Left ventricle myocardium superior (tissue), 1 donor: ENCODE results near the gene ISM1. TPM values are rescaled to one million over a fixed set of nuclear protein-coding genes. Genes with fewer than 3 reads are reported as not detected.

Source experiments
- ATAC-seq: fragments of 200-7000 bp; cut with Tn5 transposase; one replicate; pipeline ENCODE4 v1.9.1; 2020; ENCODE audit warnings: mild to moderate bottlenecking, moderate library complexity
- DNase-seq: peaks from one replicate; pipeline ENCODE4 v3.0.0-alpha.2; 2020
- intact Hi-C: fragments of 100-400 bp; cut with micrococcal nuclease; formaldehyde crosslinking; loops from one replicate; pipeline ENCODE4 v1.11.0; 2022
- total RNA-seq: library from RNA; stranded (reverse); fragmentation: NEBNext Ultra II Directional; extraction: Animal tissue kit (Norgen Biotek cat#: 25700); gene quantifications from one replicate; pipeline ENCODE4 v1.2.1, GENCODE V29; 2021
- donor health status: DM: no; HTN: yes; CAD: no; lungs with severe emphysema.

The ISM1 gene
- total RNA-seq, 1 donor from 2014 or later, result 1.7 TPM

GRCh38 chr20:13325796-13326340 lies 104.8 kb downstream of the ISM1 start:
- no peak for DNase-seq
- ATAC-seq, result no peak
- intact Hi-C loops, result no loop called here

GRCh38 chr20:13331536-13331935 lies 110.5 kb downstream of the ISM1 start:
- DNase-seq (no peak), ATAC-seq (no peak)
- intact Hi-C loops, result no loop called here

GRCh38 chr20:13333036-13333435 lies 112.0 kb downstream of the ISM1 start:
- intact Hi-C loops, result no loop called here
- ATAC-seq (no peak), DNase-seq (no peak)

DNA sequence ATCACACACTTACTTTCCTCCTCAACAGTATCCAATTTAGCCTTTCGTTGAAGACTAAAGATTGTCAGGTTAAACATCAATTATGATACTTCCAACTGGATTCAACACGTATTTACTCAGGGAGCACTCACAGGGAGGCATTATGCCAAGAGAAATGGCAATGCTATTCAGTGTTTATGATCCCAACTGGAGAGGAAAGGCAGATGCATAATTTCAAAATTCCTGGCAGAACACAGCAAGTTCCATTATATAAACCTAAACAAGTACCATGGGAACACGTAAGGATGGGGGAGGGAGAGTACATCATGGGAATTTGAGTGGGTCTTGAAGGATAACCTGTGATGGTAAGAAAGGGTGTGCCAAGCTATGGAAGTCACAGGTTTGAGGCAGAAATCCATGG lies 112.7 kb downstream of the ISM1 start:
- DNase-seq (no peak), ATAC-seq (no peak)
- intact Hi-C loops, result no loop called here

DNA sequence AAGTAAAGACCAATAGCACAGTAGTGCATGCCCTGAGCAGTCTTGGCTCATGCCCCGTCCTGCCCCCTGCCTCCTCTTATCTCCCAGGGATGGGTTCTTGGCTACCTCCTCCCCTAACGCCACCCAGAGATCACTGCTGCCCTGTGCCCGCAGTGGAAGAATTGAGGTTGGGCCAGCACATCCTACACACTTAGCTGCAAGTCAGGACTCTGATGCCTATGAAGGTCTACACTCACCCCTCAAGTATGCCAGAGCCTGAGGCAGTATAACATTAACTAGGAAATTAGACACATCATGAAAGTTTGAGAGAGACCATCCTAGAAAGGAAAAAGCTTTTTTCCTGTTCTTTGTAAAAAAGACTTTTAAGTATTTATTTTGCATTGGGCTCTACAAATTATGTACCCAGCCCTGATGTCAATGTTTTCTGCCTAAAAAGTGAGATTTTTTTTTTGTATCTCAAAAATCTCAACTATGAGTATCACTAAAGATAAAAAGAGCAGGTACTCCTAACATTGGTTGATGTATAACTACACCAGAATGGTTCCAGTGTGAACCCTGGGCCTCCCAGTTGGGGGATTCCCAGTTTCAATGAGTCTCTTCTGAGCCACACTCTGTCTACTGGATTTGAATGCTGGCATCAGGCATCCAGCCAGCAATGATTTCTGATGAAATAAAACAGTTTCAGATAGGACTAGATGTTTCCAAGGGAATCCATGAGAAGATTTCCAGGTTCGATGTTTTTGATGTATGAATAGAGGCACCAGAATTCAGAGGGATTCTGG lies 115.4 kb downstream of the ISM1 start:
- ATAC-seq (no peak), DNase-seq (no peak)
- intact Hi-C loops, result no loop called here

- intact Hi-C loops, result no loop called here
- ATAC-seq (no peak), DNase-seq (no peak)
Measured at GRCh38 chr20:13337090-13337784, 116.2 kb downstream of the ISM1 start.

GRCh38 chr20:13338097-13338661 lies 117.1 kb downstream of the ISM1 start:
- intact Hi-C loops, result no loop called here
- no peak for DNase-seq
- no peak for ATAC-seq

GRCh38 chr20:13338999-13339411 lies 117.9 kb downstream of the ISM1 start:
- intact Hi-C loops, result no loop called here
- ATAC-seq (no peak), DNase-seq (no peak)

GRCh38 chr20:13340088-13340487 lies 119.0 kb downstream of the ISM1 start:
- DNase-seq, result no peak
- ATAC-seq, result no peak
- intact Hi-C loops, result no loop called here

DNA sequence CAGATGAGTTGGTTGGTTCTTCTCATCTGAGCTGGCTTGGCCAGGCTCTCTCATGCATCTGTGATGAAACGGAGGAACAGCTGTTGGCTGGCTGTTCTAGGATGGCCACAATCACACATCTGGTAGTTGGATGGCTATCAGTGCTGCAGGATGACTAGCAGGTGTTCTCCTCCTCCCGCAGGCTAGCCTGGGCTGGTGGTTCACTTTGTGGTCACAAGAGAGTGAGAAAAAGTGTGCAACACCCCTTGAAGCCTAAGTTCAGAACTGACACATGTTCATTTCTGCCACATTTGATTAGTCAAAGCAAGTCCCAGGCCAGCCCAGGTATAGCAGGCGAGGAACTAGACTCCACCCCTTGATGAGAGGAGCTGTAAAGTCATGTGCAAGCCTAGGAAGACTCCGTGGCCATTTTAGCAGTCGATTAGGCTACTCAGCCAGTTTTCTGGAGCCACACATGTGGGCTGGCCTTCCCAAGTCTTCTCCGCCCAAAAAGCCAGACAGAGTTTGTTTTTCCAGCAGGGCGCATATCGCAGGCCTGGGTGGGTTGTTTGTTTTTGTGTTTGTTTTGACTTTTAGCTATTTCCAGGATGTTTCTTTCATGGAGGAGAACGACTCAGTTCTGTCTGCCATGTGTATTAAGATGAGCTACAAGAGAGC lies 120.8 kb downstream of the ISM1 start:
- DNase-seq (no peak), ATAC-seq (no peak)
- intact Hi-C loops, result no loop called here

- ATAC-seq, result no peak
- intact Hi-C loops, result no loop called here
- DNase-seq, result no peak
Measured at GRCh38 chr20:13342469-13343242, 121.6 kb downstream of the ISM1 start.

- no peak for ATAC-seq
- intact Hi-C loops, result no loop called here
- no peak for DNase-seq
Measured at GRCh38 chr20:13344671-13345070, 123.6 kb downstream of the ISM1 start.

- intact Hi-C loops, result no loop called here
- no peak for DNase-seq
- ATAC-seq, result no peak
Measured at GRCh38 chr20:13348311-13349234, 127.5 kb downstream of the ISM1 start.

GRCh38 chr20:13349235-13349604 lies 128.1 kb downstream of the ISM1 start:
- DNase-seq (no peak), ATAC-seq (no peak)
- intact Hi-C loops, result no loop called here
